T-cell (primary cell): ENCODE measurements around the gene WDFY4. TPM values are rescaled to one million over a fixed set of nuclear protein-coding genes. Genes with fewer than 3 reads are reported as not detected.

ENCODE experiments used
- ATAC-seq, 4 experiments: fragments of 200-7000 bp in 3 of 4; fragments of 150-1000 bp in 1 of 4; cut with Tn5 transposase; replicated peaks in 1 of 4; 1 replicate in 3 of 4; 2 replicates in 1 of 4; pipeline ENCODE4 v1.10.0; 2021; ENCODE audit warnings: moderate library complexity in 3 of 4, mild to moderate bottlenecking in 2 of 4, moderate number of reproducible peaks in 1 of 4
- CTCF ChIA-PET, 2 donors: fragments of 300-600 bp; sonication (Branson Sonifier 250); formaldehyde crosslinking; loops; one replicate each; lab custom pipeline; 2022; ENCODE audit warnings: antibody characterized with exemption in 2 of 2; lab: Charles Lee
- POLR2A ChIA-PET, 2 donors: fragments of 300-600 bp; sonication (Branson Sonifier 250); formaldehyde crosslinking; loops; one replicate each; lab custom pipeline; 2022; ENCODE audit warnings: antibody characterized with exemption in 2 of 2; lab: Charles Lee
- DNase-seq, 35 experiments: peaks; one replicate each; pipeline versions ENCODE4 v3.0.0 to v3.0.0-alpha.2; 2013 to 2023
- H3K27ac ChIP-seq: one replicate; pipeline ENCODE4 v1.5.1; 2013; ENCODE audit warnings: low read length
- H3K27me3 ChIP-seq, 2 experiments: replicated peaks in 1 of 2; 1 replicate in 1 of 2; 2 replicates in 1 of 2; pipeline versions ENCODE4 v1.6.1 to v1.7.0; 2013; ENCODE audit warnings: low read length in 1 of 2, mixed read lengths in 1 of 2; ENCODE audit not compliant: control insufficient read depth in 2 of 2, insufficient read depth in 2 of 2; ENCODE audit errors: extremely low read depth in 1 of 2
- H3K36me3 ChIP-seq, 2 donors: 1 replicate in 1 of 2; 2 replicates in 1 of 2; pipeline versions ENCODE4 v1.6.1 to v1.7.0; 2013; ENCODE audit warnings: low read length in 1 of 2; ENCODE audit not compliant: control insufficient read depth in 2 of 2, insufficient read depth in 1 of 2; ENCODE audit errors: extremely low read depth in 1 of 2
- H3K4me1 ChIP-seq, 2 experiments: 1 replicate in 1 of 2; 2 replicates in 1 of 2; pipeline versions ENCODE4 v1.6.1 to v1.7.0; 2013; ENCODE audit warnings: low read length in 2 of 2, mixed read lengths in 1 of 2; ENCODE audit not compliant: insufficient read depth in 2 of 2, control insufficient read depth in 1 of 2; ENCODE audit errors: extremely low read depth in 1 of 2
- H3K4me3 ChIP-seq, 2 donors: 1 replicate in 1 of 2; 2 replicates in 1 of 2; pipeline versions ENCODE4 v1.5.1 to v1.7.0; 2013; ENCODE audit warnings: mild to moderate bottlenecking in 2 of 2, low read length in 1 of 2, moderate library complexity in 1 of 2; ENCODE audit not compliant: control insufficient read depth in 1 of 2; ENCODE audit errors: extremely low read depth in 1 of 2
- H3K9me3 ChIP-seq: 2 replicates; pipeline ENCODE4 v1.7.0; 2013
- H3K27ac Mint-ChIP-seq, 2 donors: one replicate each; pipeline ENCODE4 v1.8.0; 2020 to 2021; ENCODE audit warnings: mild to moderate bottlenecking in 2 of 2, mixed read lengths in 2 of 2
- H3K27me3 Mint-ChIP-seq, 2 donors: one replicate each; pipeline ENCODE4 v1.8.0; 2021 to 2022; ENCODE audit warnings: mixed read lengths in 2 of 2
- H3K36me3 Mint-ChIP-seq: one replicate; pipeline ENCODE4 v1.8.0; 2021; ENCODE audit warnings: mixed read lengths
- H3K4me1 Mint-ChIP-seq, 3 donors: one replicate each; pipeline ENCODE4 v1.8.0; 2020 to 2022; ENCODE audit warnings: mixed read lengths in 3 of 3, mild to moderate bottlenecking in 1 of 3
- H3K4me3 Mint-ChIP-seq, 3 donors: one replicate each; pipeline ENCODE4 v1.8.0; 2020 to 2022; ENCODE audit warnings: mild to moderate bottlenecking in 3 of 3, mixed read lengths in 3 of 3, moderate library complexity in 3 of 3
- H3K9me3 Mint-ChIP-seq, 3 donors: one replicate each; pipeline ENCODE4 v1.8.0; 2020 to 2022; ENCODE audit warnings: mixed read lengths in 3 of 3
- WGBS: methylation state at CpG from one replicate; pipeline ENCODE4 v1.1.5; 2013; ENCODE audit warnings: missing lambda C conversion rate; ENCODE audit not compliant: insufficient coverage; 5-methylcytosine and 5-hydroxymethylcytosine counted together
- total RNA-seq, 35 experiments: library from RNA in 6 of 35; stranded (reverse) in 6 of 35; fragments of 120-200 nt in 1 of 35; gene quantifications; one replicate each; pipeline versions ENCODE4 v1.2.1 to v1.2.4 and lab custom pipeline; 2013 to 2026

WDFY4 gene
- total RNA-seq, 5 donors from 2014 or later (not counting 1 experiment from before 2014, with no cell fraction given) = 2.6 to 15.5 (median 4.2) TPM

GRCh38 chr10:48750991-48751390 lies 66.3 kb downstream of the WDFY4 start:
- no peak for DNase-seq
- Histone ChIP-seq H3K27me3 (peaks cover 0 to 5% of the 10 kb centered on the region in 2 experiments), H3K4me3 (no peak overlapping the region), H3K4me1 (no peaks in the 10 kb centered on the region), H3K36me3 (no peaks in the 10 kb centered on the region), H3K27ac (no peak overlapping the region), H3K9me3 (no peaks in the 10 kb centered on the region)
- Mint-ChIP-seq H3K4me1 (no peaks in the 10 kb centered on the region), H3K9me3 (peaks cover 0 to 9% (median 8%) of the 10 kb centered on the region in 3 donors), H3K36me3 (no peaks in the 10 kb centered on the region), H3K27me3 (peaks cover 0 to 4% of the 10 kb centered on the region in 2 donors), H3K4me3 (no peak overlapping the region), H3K27ac (no peak overlapping the region)
- ChIA-PET POLR2A (interaction anchor here in 1 of 2 donors (0.5 kb wide), 1 partner anchor 401 kb away, joined by 3 read pairs; no protein-coding TSS in a partner anchor), CTCF (no interaction called here)
- 80% methylated on average over 5 of the region's 5 CpGs for WGBS
- no peak for ATAC-seq

- H3K27ac ChIP-seq = no peak overlapping the region
- H3K9me3 ChIP-seq = no peaks in the 10 kb centered on the region
- Mint-ChIP-seq H3K4me1 (no peaks in the 10 kb centered on the region), H3K27ac (no peak overlapping the region), H3K36me3 (no peaks in the 10 kb centered on the region), H3K27me3 (peaks cover 0 to 4% of the 10 kb centered on the region in 2 donors), H3K9me3 (peaks cover 0 to 8% (median 8%) of the 10 kb centered on the region in 3 donors), H3K4me3 (no peak overlapping the region)
- H3K27me3 ChIP-seq = peaks cover 0 to 5% of the 10 kb centered on the region in 2 experiments
- WGBS = 78% methylated on average over 4 of the region's 5 CpGs
- POLR2A ChIA-PET = no interaction called here
- CTCF ChIA-PET = no interaction called here
- H3K36me3 ChIP-seq = no peaks in the 10 kb centered on the region
- no peak overlapping the region for H3K4me3 ChIP-seq
- DNase-seq = no peak
- no peaks in the 10 kb centered on the region for H3K4me1 ChIP-seq
- ATAC-seq = no peak
These were observed 67.1 kb downstream of the WDFY4 start for GRCh38 chr10:48751730-48752129.

GRCh38 chr10:48758411-48758810 lies 73.7 kb downstream of the WDFY4 start:
- H3K27me3 ChIP-seq = peaks cover 0 to 11% of the 10 kb centered on the region in 2 experiments
- no peaks in the 10 kb centered on the region for H3K9me3 ChIP-seq
- peaks cover 18 to 27% of the 10 kb centered on the region in 2 donors for H3K27me3 Mint-ChIP-seq
- H3K4me3 ChIP-seq = no peak overlapping the region
- CTCF ChIA-PET = no interaction called here
- DNase-seq (no peak), ATAC-seq (no peak)
- no peaks in the 10 kb centered on the region for H3K36me3 ChIP-seq
- no peak overlapping the region for H3K4me3 Mint-ChIP-seq
- H3K36me3 Mint-ChIP-seq = no peaks in the 10 kb centered on the region
- H3K4me1 ChIP-seq = no peaks in the 10 kb centered on the region
- no peak overlapping the region for H3K27ac ChIP-seq
- H3K4me1 Mint-ChIP-seq = no peaks in the 10 kb centered on the region
- WGBS = no CpG with 5 or more reads among the region's 3 CpGs
- peaks cover 0 to 4% (median 0%) of the 10 kb centered on the region in 3 donors for H3K9me3 Mint-ChIP-seq
- no peak overlapping the region for H3K27ac Mint-ChIP-seq
- POLR2A ChIA-PET = no interaction called here

GRCh38 chr10:48759113-48759901 lies 74.6 kb downstream of the WDFY4 start:
- no peaks in the 10 kb centered on the region for H3K36me3 ChIP-seq
- DNase-seq (no peak), ATAC-seq (no peak)
- H3K4me1 Mint-ChIP-seq = no peaks in the 10 kb centered on the region
- no peak overlapping the region for H3K27ac Mint-ChIP-seq
- peaks cover 0 to 11% of the 10 kb centered on the region in 2 experiments for H3K27me3 ChIP-seq
- H3K4me3 Mint-ChIP-seq = no peak overlapping the region
- H3K9me3 Mint-ChIP-seq = peaks cover 0 to 4% (median 0%) of the 10 kb centered on the region in 3 donors
- H3K36me3 Mint-ChIP-seq = no peaks in the 10 kb centered on the region
- POLR2A ChIA-PET = no interaction called here
- 83% methylated on average over 1 of the region's 4 CpGs for WGBS
- no peaks in the 10 kb centered on the region for H3K4me1 ChIP-seq
- H3K27me3 Mint-ChIP-seq = peaks cover 18 to 27% of the 10 kb centered on the region in 2 donors
- H3K4me3 ChIP-seq = no peak overlapping the region
- H3K9me3 ChIP-seq = no peaks in the 10 kb centered on the region
- CTCF ChIA-PET = no interaction called here
- H3K27ac ChIP-seq = no peak overlapping the region

- POLR2A ChIA-PET = no interaction called here
- H3K36me3 ChIP-seq = no peaks in the 10 kb centered on the region
- Mint-ChIP-seq H3K27ac (no peak overlapping the region), H3K4me1 (no peaks in the 10 kb centered on the region), H3K36me3 (no peaks in the 10 kb centered on the region), H3K9me3 (peaks cover 0 to 4% (median 0%) of the 10 kb centered on the region in 3 donors), H3K27me3 (peaks cover 18 to 27% of the 10 kb centered on the region in 2 donors), H3K4me3 (no peak overlapping the region)
- DNase-seq = no peak
- H3K27me3 ChIP-seq = peaks cover 0 to 11% of the 10 kb centered on the region in 2 experiments
- H3K4me3 ChIP-seq = no peak overlapping the region
- H3K9me3 ChIP-seq = no peaks in the 10 kb centered on the region
- ATAC-seq = no peak
- H3K27ac ChIP-seq = no peak overlapping the region
- 74% methylated on average over 5 of the region's 5 CpGs for WGBS
- CTCF ChIA-PET = no interaction called here
- H3K4me1 ChIP-seq = no peaks in the 10 kb centered on the region
These were observed 76.3 kb downstream of the WDFY4 start for GRCh38 chr10:48760983-48761382.

- ATAC-seq = no peak
- H3K27ac ChIP-seq = no peak overlapping the region
- no peaks in the 10 kb centered on the region for H3K9me3 ChIP-seq
- 83% methylated on average over 4 of the region's 6 CpGs for WGBS
- Mint-ChIP-seq H3K4me3 (no peak overlapping the region), H3K27ac (no peak overlapping the region), H3K9me3 (peaks cover 0 to 4% (median 0%) of the 10 kb centered on the region in 3 donors), H3K27me3 (peaks cover 18 to 27% of the 10 kb centered on the region in 2 donors), H3K36me3 (no peaks in the 10 kb centered on the region), H3K4me1 (no peaks in the 10 kb centered on the region)
- H3K36me3 ChIP-seq = no peaks in the 10 kb centered on the region
- peaks cover 0 to 11% of the 10 kb centered on the region in 2 experiments for H3K27me3 ChIP-seq
- H3K4me1 ChIP-seq = no peaks in the 10 kb centered on the region
- ChIA-PET CTCF (no interaction called here), POLR2A (no interaction called here)
- no peak for DNase-seq
- no peak overlapping the region for H3K4me3 ChIP-seq
These were observed 77.7 kb downstream of the WDFY4 start for GRCh38 chr10:48762064-48763042.
